ENCODE results near the gene FAM114A1. TPM values are rescaled to one million over a fixed set of nuclear protein-coding genes. Genes with fewer than 3 reads are reported as not detected.

FAM114A1 gene
- total RNA-seq, 1 experiment from 2014 or later, result 32.0 TPM

DNA sequence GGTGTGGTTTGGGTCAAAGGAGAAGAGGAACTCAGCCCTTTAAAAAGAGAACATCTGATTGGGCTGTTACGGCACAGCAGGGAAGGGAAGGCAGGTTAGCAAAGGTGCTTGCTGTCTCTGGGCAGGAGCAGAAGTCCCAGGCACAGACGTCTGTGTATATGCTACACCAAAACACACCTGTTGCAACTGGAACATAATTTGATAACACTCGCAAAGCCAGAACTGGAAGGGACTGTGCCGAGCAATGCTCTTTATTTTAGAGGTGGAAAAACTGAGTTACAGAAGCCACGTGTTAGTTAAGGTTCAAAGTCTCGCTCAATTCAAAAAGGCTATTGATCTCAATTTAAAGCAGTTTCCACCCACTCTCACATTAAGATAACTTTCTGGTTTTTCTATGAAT is 2.2 kb upstream of the FAM114A1 start:
- no peak overlapping the region for H3K4me3 ChIP-seq (ENCODE audit: low read depth in 2 of 2, low read length in 2 of 2)
- ChIA-PET CTCF (no interaction called here), POLR2A (no interaction called here)
- no peak overlapping the region for H3K27ac ChIP-seq (ENCODE audit: low read length)
- no peaks in the 10 kb centered on the region for H3K9me3 ChIP-seq (ENCODE audit: control insufficient read depth, insufficient read depth, low read depth, low read length)
- ATAC-seq, result no peak
- in situ Hi-C loops (cut with HindIII; ENCODE audit: low pct_unique_long_range_greater_than_20kb, low sequenced_read_pairs) (no loop called here), intact Hi-C loops (cut with micrococcal nuclease; ENCODE audit: unreplicated experiment) (no loop called here)
- peaks cover 4% of the 10 kb centered on the region; the same call in 1 of the 2 replicates for H3K36me3 ChIP-seq (ENCODE audit: control insufficient read depth, insufficient read depth, low read length)
- DNase-seq (ENCODE audit: low read depth, low spot score), result no peak
- H3K27me3 ChIP-seq (ENCODE audit: control insufficient read depth, insufficient read depth, low read length), result no peaks in the 10 kb centered on the region
- BruUV-seq (replicated peaks), result no TSS peak
- H3K4me1 ChIP-seq (ENCODE audit: control insufficient read depth, insufficient read depth, low read length), result peaks cover 8% of the 10 kb centered on the region; the same call in 1 of the 2 replicates
- TF ChIP-seq, protein P1, sequence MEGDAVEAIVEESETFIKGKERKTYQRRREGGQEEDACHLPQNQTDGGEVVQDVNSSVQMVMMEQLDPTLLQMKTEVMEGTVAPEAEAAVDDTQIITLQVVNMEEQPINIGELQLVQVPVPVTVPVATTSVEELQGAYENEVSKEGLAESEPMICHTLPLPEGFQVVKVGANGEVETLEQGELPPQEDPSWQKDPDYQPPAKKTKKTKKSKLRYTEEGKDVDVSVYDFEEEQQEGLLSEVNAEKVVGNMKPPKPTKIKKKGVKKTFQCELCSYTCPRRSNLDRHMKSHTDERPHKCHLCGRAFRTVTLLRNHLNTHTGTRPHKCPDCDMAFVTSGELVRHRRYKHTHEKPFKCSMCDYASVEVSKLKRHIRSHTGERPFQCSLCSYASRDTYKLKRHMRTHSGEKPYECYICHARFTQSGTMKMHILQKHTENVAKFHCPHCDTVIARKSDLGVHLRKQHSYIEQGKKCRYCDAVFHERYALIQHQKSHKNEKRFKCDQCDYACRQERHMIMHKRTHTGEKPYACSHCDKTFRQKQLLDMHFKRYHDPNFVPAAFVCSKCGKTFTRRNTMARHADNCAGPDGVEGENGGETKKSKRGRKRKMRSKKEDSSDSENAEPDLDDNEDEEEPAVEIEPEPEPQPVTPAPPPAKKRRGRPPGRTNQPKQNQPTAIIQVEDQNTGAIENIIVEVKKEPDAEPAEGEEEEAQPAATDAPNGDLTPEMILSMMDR (IDR thresholded peaks at IDR 0.05), result no peak
- TF ChIP-seq SIN3A (IDR thresholded peaks at IDR 0.05; ENCODE audit: borderline replicate concordance, insufficient read depth, low read depth, low read length) (no peak), TCF7L2 (IDR thresholded peaks at IDR 0.05; ENCODE audit: low read depth, low read length) (no peak), POLR2AphosphoS5 (IDR thresholded peaks at IDR 0.05; ENCODE audit: low read depth, low read length) (no peak)
- TF ChIP-seq, protein P2, sequence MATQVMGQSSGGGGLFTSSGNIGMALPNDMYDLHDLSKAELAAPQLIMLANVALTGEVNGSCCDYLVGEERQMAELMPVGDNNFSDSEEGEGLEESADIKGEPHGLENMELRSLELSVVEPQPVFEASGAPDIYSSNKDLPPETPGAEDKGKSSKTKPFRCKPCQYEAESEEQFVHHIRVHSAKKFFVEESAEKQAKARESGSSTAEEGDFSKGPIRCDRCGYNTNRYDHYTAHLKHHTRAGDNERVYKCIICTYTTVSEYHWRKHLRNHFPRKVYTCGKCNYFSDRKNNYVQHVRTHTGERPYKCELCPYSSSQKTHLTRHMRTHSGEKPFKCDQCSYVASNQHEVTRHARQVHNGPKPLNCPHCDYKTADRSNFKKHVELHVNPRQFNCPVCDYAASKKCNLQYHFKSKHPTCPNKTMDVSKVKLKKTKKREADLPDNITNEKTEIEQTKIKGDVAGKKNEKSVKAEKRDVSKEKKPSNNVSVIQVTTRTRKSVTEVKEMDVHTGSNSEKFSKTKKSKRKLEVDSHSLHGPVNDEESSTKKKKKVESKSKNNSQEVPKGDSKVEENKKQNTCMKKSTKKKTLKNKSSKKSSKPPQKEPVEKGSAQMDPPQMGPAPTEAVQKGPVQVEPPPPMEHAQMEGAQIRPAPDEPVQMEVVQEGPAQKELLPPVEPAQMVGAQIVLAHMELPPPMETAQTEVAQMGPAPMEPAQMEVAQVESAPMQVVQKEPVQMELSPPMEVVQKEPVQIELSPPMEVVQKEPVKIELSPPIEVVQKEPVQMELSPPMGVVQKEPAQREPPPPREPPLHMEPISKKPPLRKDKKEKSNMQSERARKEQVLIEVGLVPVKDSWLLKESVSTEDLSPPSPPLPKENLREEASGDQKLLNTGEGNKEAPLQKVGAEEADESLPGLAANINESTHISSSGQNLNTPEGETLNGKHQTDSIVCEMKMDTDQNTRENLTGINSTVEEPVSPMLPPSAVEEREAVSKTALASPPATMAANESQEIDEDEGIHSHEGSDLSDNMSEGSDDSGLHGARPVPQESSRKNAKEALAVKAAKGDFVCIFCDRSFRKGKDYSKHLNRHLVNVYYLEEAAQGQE (IDR thresholded peaks at IDR 0.05; ENCODE audit: insufficient read depth in 1 of 2, low read depth in 2 of 2, low read length in 1 of 2), result no peak

DNA sequence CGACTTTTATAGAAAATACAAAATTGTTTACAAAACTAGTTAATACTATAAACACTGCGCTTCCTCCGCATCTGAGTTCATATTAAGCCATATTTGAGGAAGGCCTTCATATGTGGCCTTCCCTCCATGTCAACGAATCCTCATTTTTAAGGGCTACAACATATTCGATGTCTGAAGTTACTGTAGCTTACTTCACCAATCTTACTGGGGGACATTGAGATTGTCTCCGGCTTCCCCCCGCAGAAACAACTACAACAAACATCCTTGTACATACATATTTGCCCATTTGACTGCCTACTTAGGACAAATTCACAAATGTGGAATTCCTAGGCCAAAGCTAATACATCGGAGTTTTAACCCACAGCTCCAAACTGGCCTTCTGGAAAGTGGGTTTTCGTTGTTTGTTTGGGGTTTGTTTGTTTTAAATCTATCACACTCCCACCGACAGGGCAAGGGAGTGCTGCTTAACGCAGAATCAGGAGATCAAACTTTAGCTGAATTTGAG is 581 bp upstream of the FAM114A1 start:
- Histone ChIP-seq H3K9me3 (ENCODE audit: control insufficient read depth, insufficient read depth, low read depth, low read length) (no peaks in the 10 kb centered on the region), H3K4me3 (ENCODE audit: low read depth in 2 of 2, low read length in 2 of 2) (peak overlapping the region; percentile 54 to 71), H3K4me1 (ENCODE audit: control insufficient read depth, insufficient read depth, low read length) (peaks cover 8% of the 10 kb centered on the region; the same call in 1 of the 2 replicates), H3K27ac (ENCODE audit: low read length) (peak overlapping the region; percentile 88), H3K36me3 (ENCODE audit: control insufficient read depth, insufficient read depth, low read length) (peaks cover 4% of the 10 kb centered on the region; the same call in 1 of the 2 replicates), H3K27me3 (ENCODE audit: control insufficient read depth, insufficient read depth, low read length) (no peaks in the 10 kb centered on the region)
- in situ Hi-C loops (cut with HindIII; ENCODE audit: low pct_unique_long_range_greater_than_20kb, low sequenced_read_pairs) (no loop called here), intact Hi-C loops (cut with micrococcal nuclease; ENCODE audit: unreplicated experiment) (no loop called here)
- POLR2A ChIA-PET, result no interaction called here
- ATAC-seq, result no peak
- DNase-seq (ENCODE audit: low read depth, low spot score), result no peak
- BruUV-seq (replicated peaks), result no TSS peak
- TF ChIP-seq SIN3A (IDR thresholded peaks at IDR 0.05; ENCODE audit: borderline replicate concordance, insufficient read depth, low read depth, low read length), result no peak
- TF ChIP-seq, protein P1 (IDR thresholded peaks at IDR 0.05), result no peak
- TF ChIP-seq, protein P2 (IDR thresholded peaks at IDR 0.05; ENCODE audit: insufficient read depth in 1 of 2, low read depth in 2 of 2, low read length in 1 of 2), result no peak
- TF ChIP-seq TCF7L2 (IDR thresholded peaks at IDR 0.05; ENCODE audit: low read depth, low read length), result no peak
- no peak for TF ChIP-seq POLR2AphosphoS5 (IDR thresholded peaks at IDR 0.05; ENCODE audit: low read depth, low read length)
- CTCF ChIA-PET, result no interaction called here
